Measurements from ENCODE around the gene HMG20B. TPM values are rescaled to one million over a fixed set of nuclear protein-coding genes. Genes with fewer than 3 reads are reported as not detected.

HMG20B gene
- total and polyA plus RNA-seq, 2 of the 8 experiments (the other 6 are each of a cell fraction or from before 2014, with no cell fraction given) = 42.9 to 74.2 TPM

- H3K9ac ChIP-seq (replicated peaks in 1 of 4; ENCODE audit: extremely low read depth in 1 of 4, low read depth in 3 of 4, low read length in 3 of 4) = no peak overlapping the region; a peak in 2 of 7 replicates
- H4K5ac ChIP-seq (ENCODE audit: insufficient read length, low read depth, low read length) = no peak overlapping the region
- H3K56ac ChIP-seq (replicated peaks; ENCODE audit: insufficient read length, low read depth, low read length) = no peak overlapping the region
- peaks cover 0 to 13% (median 8%) of the 10 kb centered on the region in 4 experiments; a peak in 5 of 7 replicates for H3K4me1 ChIP-seq (replicated peaks in 1 of 4; ENCODE audit: control insufficient read depth in 3 of 4, insufficient read depth in 4 of 4, low read length in 3 of 4)
- no peak overlapping the region for H2BK12ac ChIP-seq (ENCODE audit: low read depth, low read length)
- no peak overlapping the region for H3K18ac ChIP-seq (ENCODE audit: extremely low read depth, low read length)
- H3K4me2 ChIP-seq (ENCODE audit: insufficient read depth in 1 of 2, low read depth in 2 of 2, low read length in 2 of 2) = no peak overlapping the region
- no peak overlapping the region for H4K91ac ChIP-seq (replicated peaks; ENCODE audit: insufficient read length, low read length)
- peaks cover 12% of the 10 kb centered on the region; the same call in 1 of the 2 replicates for H3K23me2 ChIP-seq (ENCODE audit: low read depth, low read length)
- no peak overlapping the region for H2BK20ac ChIP-seq (ENCODE audit: low read length)
- WGBS, 2 experiments (ENCODE audit: extremely low coverage in 1 of 2, insufficient coverage in 1 of 2, insufficient read length in 1 of 2, insufficient replicate concordance in 2 of 2, low coverage in 1 of 2, low lambda C conversion rate in 2 of 2, missing lambda C conversion rate in 1 of 2) = 76% methylated on average over 11 of the region's 11 CpGs; no CpG with 5 or more reads in 1 of the 2 experiments
- no peaks in the 10 kb centered on the region for H3K9me3 ChIP-seq (ENCODE audit: insufficient read depth in 2 of 2, low read depth in 1 of 2, low read length in 1 of 2)
- TF ChIP-seq FOSL1 (IDR thresholded peaks at IDR 0.05; ENCODE audit: insufficient read depth, low read depth, low read length) (no peak), USF2 (IDR thresholded peaks at IDR 0.05; ENCODE audit: low read length) (no peak), SIX5 (IDR thresholded peaks at IDR 0.05; ENCODE audit: low read depth, low read length) (no peak), MAX (IDR thresholded peaks at IDR 0.05) (no peak), GABPA (IDR thresholded peaks at IDR 0.05; ENCODE audit: borderline replicate concordance, insufficient read depth, low read length) (no peak)
- H3K27ac ChIP-seq (ENCODE audit: low read depth, low read length) = no peak overlapping the region
- H3K36me3 ChIP-seq (ENCODE audit: control insufficient read depth in 2 of 4, insufficient read depth in 4 of 4, low read length in 3 of 4) = no peaks in the 10 kb centered on the region
- no peak overlapping the region for H3K14ac ChIP-seq (ENCODE audit: insufficient read length)
- FAIRE-seq (no peak), DNase-seq (ENCODE audit: low read depth in 1 of 2, low spot score in 2 of 2) (no peak)
- peaks cover 0 to 4% of the 10 kb centered on the region in 2 experiments for H4K20me1 ChIP-seq (replicated peaks in 1 of 2; ENCODE audit: control insufficient read depth in 1 of 2, insufficient read depth in 2 of 2, low read length in 2 of 2)
- H2BK5ac ChIP-seq (ENCODE audit: low read depth, low read length) = no peak overlapping the region
- no peaks in the 10 kb centered on the region for H3K79me1 ChIP-seq (ENCODE audit: low read depth, low read length)
- no peak overlapping the region for H4K8ac ChIP-seq (ENCODE audit: extremely low read depth, insufficient read depth, low read length)
- H3K4me3 ChIP-seq (ENCODE audit: extremely low read depth in 1 of 4, insufficient read depth in 2 of 4, low read depth in 3 of 4, low read length in 4 of 4) = no peak overlapping the region
- no peak overlapping the region for H3K4ac ChIP-seq (replicated peaks; ENCODE audit: insufficient read length, low read depth, low read length)
- H3K79me2 ChIP-seq (ENCODE audit: control insufficient read depth in 1 of 2, insufficient read depth in 2 of 2, low read length in 2 of 2) = no peaks in the 10 kb centered on the region
- H3K23ac ChIP-seq (ENCODE audit: insufficient read length) = no peak overlapping the region
- ChIA-PET POLR2A (ENCODE audit: partially characterized antibody) (interaction anchor here (0.7 kb wide), 1 partner anchor 38 kb away, joined by 3 read pairs; no protein-coding TSS in a partner anchor), CTCF (ENCODE audit: partially characterized antibody) (interaction anchor here (0.6 to 2.9 kb wide), 6 partner anchors 10 to 1744 kb away, joined by 3 to 13 read pairs (median 4); partner anchors contain the start of gene PLIN5)
- no peak overlapping the region for H2AK5ac ChIP-seq (ENCODE audit: low read depth, low read length)
- no peak overlapping the region for H2BK120ac ChIP-seq (replicated peaks; ENCODE audit: low read depth, low read length)
- no peak overlapping the region for H2BK15ac ChIP-seq (ENCODE audit: low read length)
- H3K27me3 ChIP-seq (replicated peaks in 1 of 4; ENCODE audit: control insufficient read depth in 3 of 4, extremely low read depth in 1 of 4, insufficient read depth in 3 of 4, low read length in 3 of 4) = peaks cover 4 to 9% (median 4%) of the 10 kb centered on the region in 4 experiments; a peak in 6 of 7 replicates
- H2AFZ ChIP-seq (ENCODE audit: low read length) = no peak overlapping the region
Measured at GRCh38 chr19:3580156-3580934, 7.6 kb downstream of the HMG20B start.
